Mucosa of descending colon (tissue), 3 donors: ENCODE measurements around the gene LRRC74A. TPM values are rescaled to one million over a fixed set of nuclear protein-coding genes. Genes with fewer than 3 reads are reported as not detected.

Experiments
- ATAC-seq: fragments of 200-7000 bp; cut with Tn5 transposase; one replicate; pipeline ENCODE4 v1.9.1; 2020; ENCODE audit warnings: mild to moderate bottlenecking, moderate library complexity
- DNase-seq, 3 donors: peaks; one replicate each; pipeline ENCODE4 v3.0.0-alpha.2; 2020
- H3K36me3 ChIP-seq: fragments of 200-600 bp; one replicate; pipeline ENCODE4 v1.8.0; 2021; ENCODE audit warnings: low read depth, mild to moderate bottlenecking
- H3K4me1 ChIP-seq: fragments of 200-600 bp; one replicate; pipeline ENCODE4 v1.8.0; 2021; ENCODE audit warnings: low read depth, mild to moderate bottlenecking
- H3K4me3 ChIP-seq: fragments of 200-600 bp; one replicate; pipeline ENCODE4 v1.8.0; 2021; ENCODE audit warnings: mild to moderate bottlenecking
- H3K9me3 ChIP-seq: fragments of 200-600 bp; one replicate; pipeline ENCODE4 v1.8.0; 2021; ENCODE audit warnings: mild to moderate bottlenecking
- intact Hi-C, 2 donors: fragments of 100-400 bp; cut with DNase I in 1 of 2; cut with micrococcal nuclease in 1 of 2; formaldehyde crosslinking; loops; one replicate each; pipeline versions ENCODE4 v1.11.0 to v1.11.1; 2022; cut with DNase I, micrococcal nuclease
- total RNA-seq, 3 donors: library from RNA; stranded (reverse); fragmentation: NEBNext Ultra II Directional in 2 of 3; extraction: Animal tissue kit (Norgen Biotek cat#: 25700) in 2 of 3; gene quantifications; one replicate each; pipeline versions ENCODE4 v1.2.1 to v1.2.4, GENCODE V29; 2021 to 2023
- TF ChIP-seq, protein P1 (sequence below): fragments of 200-600 bp; IDR thresholded peaks from one replicate; pipeline ENCODE4 v1.8.0; 2022; ENCODE audit warnings: antibody characterized with exemption, mild to moderate bottlenecking
- donor health status: DM: no; HTN: no; CAD: no; lungs with moderate emphysema.
- donor health status: DM: no; HTN: no; CAD: no.
- donor health status: DM: no; HTN: yes; CAD: no.

The LRRC74A gene
- total RNA-seq, 3 donors from 2014 or later: not detected

DNA sequence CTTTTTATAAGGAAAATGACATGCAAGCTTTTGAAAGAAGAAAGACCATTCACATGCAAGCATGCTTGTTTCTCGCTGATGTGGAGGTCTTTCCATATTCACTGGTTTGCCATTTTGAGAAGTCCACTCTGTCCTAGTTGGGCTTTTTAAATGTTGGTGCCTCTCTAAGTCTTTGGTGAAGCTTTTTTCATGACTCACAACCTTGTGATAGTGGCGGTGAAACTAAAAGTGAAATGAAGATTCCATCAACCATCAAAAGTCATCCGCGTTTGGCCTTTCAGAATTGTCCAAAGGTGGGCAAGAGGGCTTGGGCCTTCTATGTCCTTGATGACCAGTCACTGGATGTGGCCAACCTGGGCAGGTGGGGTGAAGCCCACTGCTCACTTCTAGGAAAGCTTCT is 4.3 kb downstream of the LRRC74A start:
- DNase-seq: no peak
- H3K4me1 ChIP-seq: no peaks in the 10 kb centered on the region
- no peaks in the 10 kb centered on the region for H3K36me3 ChIP-seq
- TF ChIP-seq, protein P1, sequence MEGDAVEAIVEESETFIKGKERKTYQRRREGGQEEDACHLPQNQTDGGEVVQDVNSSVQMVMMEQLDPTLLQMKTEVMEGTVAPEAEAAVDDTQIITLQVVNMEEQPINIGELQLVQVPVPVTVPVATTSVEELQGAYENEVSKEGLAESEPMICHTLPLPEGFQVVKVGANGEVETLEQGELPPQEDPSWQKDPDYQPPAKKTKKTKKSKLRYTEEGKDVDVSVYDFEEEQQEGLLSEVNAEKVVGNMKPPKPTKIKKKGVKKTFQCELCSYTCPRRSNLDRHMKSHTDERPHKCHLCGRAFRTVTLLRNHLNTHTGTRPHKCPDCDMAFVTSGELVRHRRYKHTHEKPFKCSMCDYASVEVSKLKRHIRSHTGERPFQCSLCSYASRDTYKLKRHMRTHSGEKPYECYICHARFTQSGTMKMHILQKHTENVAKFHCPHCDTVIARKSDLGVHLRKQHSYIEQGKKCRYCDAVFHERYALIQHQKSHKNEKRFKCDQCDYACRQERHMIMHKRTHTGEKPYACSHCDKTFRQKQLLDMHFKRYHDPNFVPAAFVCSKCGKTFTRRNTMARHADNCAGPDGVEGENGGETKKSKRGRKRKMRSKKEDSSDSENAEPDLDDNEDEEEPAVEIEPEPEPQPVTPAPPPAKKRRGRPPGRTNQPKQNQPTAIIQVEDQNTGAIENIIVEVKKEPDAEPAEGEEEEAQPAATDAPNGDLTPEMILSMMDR: no peak
- no peak overlapping the region for H3K4me3 ChIP-seq
- no peaks in the 10 kb centered on the region for H3K9me3 ChIP-seq
- no peak for ATAC-seq
- intact Hi-C loops: no loop called here

DNA sequence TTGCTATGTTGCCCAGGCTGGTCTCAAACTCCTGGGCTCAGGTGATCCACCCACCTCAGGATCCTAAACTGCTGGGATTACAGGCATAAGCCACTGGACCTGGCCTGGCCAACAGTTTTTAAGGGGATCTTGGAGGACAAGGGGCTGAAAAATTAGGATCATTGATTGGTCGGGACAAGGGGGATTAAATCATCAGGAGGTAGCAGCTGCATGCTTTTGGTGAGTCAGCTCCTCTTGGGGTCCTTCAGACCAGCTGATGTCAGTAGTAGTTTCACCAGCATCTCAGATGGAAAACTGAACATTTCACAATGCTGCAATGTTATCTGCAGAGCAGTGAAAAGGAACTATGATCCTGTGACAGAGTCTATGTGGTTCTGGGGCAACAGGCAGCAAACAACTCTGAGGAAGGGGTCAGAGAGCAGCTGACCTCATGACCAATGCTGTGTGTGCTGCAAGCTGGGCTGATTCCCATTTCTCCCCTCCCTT is 6.3 kb downstream of the LRRC74A start:
- TF ChIP-seq, protein P1: no peak
- Histone ChIP-seq H3K4me3 (no peak overlapping the region), H3K36me3 (no peaks in the 10 kb centered on the region), H3K4me1 (no peaks in the 10 kb centered on the region), H3K9me3 (no peaks in the 10 kb centered on the region)
- intact Hi-C loops: no loop called here
- ATAC-seq (peak; percentile 8), DNase-seq (no peak)

DNA sequence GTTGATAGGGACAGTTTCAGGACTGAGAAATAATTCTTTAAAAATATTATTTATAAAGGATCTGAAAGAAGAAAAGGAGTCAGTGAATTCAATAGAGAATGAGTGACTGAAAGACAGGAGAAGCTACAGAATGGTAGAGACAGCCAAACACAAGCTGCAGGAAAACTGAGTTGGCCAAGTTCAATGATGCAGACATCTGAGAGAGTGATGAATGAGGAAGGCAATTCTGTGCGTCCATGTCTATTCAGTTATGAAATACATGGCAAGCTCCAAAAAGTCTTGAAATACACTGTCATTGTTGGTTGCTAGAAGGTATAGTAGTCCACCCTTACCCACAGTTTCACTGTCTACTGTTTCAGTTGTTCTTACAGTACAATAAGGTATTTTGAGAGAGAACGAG is 6.8 kb downstream of the LRRC74A start:
- Histone ChIP-seq H3K4me1 (no peaks in the 10 kb centered on the region), H3K36me3 (no peaks in the 10 kb centered on the region), H3K4me3 (no peak overlapping the region), H3K9me3 (no peaks in the 10 kb centered on the region)
- TF ChIP-seq, protein P1: no peak
- ATAC-seq: no peak
- intact Hi-C loops: no loop called here
- DNase-seq: no peak

DNA sequence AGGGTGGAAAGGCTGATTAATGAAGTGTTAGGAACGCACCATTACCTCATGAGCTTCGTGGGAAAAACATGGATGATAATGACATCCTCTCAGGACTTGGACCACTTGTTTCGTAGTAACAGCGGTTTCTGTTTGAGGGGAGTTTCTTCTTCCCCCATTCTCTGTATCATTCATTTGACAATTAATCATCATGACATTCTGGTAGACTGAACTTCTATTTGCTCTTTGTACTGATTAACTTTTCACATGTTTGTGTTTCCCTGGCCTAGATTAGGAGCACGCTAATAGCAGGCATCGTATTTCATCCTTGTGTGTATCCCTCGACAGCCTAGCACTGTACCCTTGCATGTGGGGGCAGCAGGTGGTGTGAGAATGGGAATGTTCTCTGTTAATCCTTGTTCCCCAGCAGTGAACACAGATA is 8.0 kb downstream of the LRRC74A start:
- no peak overlapping the region for H3K4me3 ChIP-seq
- H3K4me1 ChIP-seq: no peaks in the 10 kb centered on the region
- intact Hi-C loops: no loop called here
- H3K9me3 ChIP-seq: no peaks in the 10 kb centered on the region
- no peak for ATAC-seq
- no peaks in the 10 kb centered on the region for H3K36me3 ChIP-seq
- TF ChIP-seq, protein P1: no peak
- no peak for DNase-seq

DNA sequence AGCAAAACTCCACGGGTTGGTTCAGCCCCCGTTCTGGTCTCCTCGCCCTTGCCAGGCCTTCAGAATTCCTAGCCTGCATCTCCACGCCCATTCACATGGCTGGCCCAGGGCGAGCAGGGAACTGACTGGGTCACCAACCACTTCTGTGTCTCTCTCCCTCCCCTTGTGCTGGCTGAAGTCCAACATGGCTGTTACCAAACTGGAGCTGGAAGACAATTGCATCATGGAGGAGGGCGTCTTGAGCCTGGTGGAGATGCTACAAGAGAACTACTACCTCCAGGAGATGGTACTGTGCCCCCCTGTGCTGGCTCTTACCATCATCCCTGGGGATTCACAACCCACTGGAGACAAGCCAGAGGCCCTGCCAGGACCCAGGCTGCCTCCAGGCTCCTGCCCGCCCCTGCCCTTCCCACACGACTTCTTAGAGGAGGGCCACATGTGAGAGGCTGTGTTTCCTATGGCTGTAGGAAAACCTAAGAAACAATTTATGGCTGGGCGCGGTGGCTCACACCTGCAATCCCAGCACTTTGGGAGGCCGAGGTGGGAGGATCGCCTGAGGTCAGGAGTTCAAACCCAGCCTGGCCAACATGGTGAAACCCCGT is 9.9 kb downstream of the LRRC74A start:
- H3K4me1 ChIP-seq: no peaks in the 10 kb centered on the region
- no peaks in the 10 kb centered on the region for H3K36me3 ChIP-seq
- TF ChIP-seq, protein P1: no peak
- H3K9me3 ChIP-seq: no peaks in the 10 kb centered on the region
- ATAC-seq (no peak), DNase-seq (no peak)
- H3K4me3 ChIP-seq: no peak overlapping the region
- intact Hi-C loops: no loop called here

DNA sequence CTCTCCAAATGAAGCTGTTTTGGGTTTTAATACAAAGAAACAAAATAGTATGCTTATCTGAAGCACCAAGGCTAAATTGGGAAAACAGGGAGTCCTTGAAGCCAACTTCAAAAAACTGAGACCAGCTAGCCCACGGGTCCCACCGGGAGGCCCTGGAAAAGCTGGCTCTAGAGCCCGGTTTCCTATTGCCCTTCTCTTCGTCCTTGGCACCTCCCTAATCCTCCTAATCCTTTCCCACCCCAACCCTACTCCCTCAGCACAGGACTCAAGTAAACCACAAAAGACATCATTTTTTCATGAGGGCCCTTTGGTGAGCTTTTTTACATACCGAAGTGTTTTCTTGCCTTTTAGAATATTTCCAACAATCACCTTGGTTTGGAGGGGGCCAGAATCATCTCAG is 11.3 kb downstream of the LRRC74A start:
- Histone ChIP-seq H3K4me1 (no peaks in the 10 kb centered on the region), H3K4me3 (no peak overlapping the region), H3K36me3 (no peaks in the 10 kb centered on the region), H3K9me3 (no peaks in the 10 kb centered on the region)
- DNase-seq (no peak), ATAC-seq (no peak)
- TF ChIP-seq, protein P1: no peak
- intact Hi-C loops: no loop called here
